LNCAP (cell line): Measurements from ENCODE around the gene CCDC148.

Experiments used
- TF ChIP-seq, protein P1 (sequence below): fragments of 450-650 bp; IDR thresholded peaks from 2 replicates; pipeline ENCODE4 v1.5.1; 2017; ENCODE audit warnings: mild to moderate bottlenecking

CCDC148 gene

GRCh38 chr2:158498749-158499136 lies 42.2 kb upstream of the CCDC148 start:
- TF ChIP-seq, protein P1, sequence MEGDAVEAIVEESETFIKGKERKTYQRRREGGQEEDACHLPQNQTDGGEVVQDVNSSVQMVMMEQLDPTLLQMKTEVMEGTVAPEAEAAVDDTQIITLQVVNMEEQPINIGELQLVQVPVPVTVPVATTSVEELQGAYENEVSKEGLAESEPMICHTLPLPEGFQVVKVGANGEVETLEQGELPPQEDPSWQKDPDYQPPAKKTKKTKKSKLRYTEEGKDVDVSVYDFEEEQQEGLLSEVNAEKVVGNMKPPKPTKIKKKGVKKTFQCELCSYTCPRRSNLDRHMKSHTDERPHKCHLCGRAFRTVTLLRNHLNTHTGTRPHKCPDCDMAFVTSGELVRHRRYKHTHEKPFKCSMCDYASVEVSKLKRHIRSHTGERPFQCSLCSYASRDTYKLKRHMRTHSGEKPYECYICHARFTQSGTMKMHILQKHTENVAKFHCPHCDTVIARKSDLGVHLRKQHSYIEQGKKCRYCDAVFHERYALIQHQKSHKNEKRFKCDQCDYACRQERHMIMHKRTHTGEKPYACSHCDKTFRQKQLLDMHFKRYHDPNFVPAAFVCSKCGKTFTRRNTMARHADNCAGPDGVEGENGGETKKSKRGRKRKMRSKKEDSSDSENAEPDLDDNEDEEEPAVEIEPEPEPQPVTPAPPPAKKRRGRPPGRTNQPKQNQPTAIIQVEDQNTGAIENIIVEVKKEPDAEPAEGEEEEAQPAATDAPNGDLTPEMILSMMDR: no peak

- TF ChIP-seq, protein P1: no peak
Observed at GRCh38 chr2:158498043-158498748, 41.6 kb upstream of the CCDC148 start.

GRCh38 chr2:158497486-158497885 lies 40.9 kb upstream of the CCDC148 start:
- TF ChIP-seq, protein P1: no peak

DNA sequence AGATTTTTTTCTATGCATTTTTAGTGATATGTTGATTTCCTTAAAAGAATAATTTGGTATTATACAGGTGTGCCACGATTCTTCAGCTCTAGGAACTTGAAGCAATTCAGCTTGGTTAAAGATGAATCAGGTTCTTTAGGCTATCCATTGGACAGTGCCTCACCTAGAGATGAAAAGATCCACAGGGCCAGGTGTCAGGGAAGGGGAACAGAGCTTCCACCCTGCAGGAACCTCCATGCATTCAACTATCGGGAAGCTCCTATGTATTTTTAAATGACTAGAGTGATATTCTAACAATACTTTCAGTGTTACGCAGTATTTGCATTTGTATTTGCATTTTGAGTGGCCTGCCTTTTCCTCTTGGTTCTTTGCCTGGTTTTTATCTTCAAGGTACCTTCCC lies 40.4 kb upstream of the CCDC148 start:
- TF ChIP-seq, protein P1: no peak

DNA sequence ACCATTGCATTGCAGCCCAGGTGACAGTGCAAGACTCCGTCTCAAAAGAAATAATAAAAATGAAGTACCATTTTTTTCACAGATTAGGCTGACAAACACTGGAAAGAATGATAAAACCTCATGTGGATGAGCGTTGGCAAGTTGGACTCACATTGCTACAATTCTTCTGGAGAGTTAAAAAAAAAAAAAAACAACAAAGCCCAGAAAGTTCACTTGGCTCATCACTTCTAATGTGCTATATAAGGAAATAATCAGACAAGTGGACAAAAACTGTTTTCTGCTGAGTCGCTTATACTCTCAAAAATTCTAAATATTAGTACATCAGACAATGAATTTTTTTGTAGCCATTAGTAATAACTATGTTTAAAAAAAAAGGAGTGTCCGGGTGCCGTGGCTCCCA lies 38.6 kb upstream of the CCDC148 start:
- TF ChIP-seq, protein P1: no peak

DNA sequence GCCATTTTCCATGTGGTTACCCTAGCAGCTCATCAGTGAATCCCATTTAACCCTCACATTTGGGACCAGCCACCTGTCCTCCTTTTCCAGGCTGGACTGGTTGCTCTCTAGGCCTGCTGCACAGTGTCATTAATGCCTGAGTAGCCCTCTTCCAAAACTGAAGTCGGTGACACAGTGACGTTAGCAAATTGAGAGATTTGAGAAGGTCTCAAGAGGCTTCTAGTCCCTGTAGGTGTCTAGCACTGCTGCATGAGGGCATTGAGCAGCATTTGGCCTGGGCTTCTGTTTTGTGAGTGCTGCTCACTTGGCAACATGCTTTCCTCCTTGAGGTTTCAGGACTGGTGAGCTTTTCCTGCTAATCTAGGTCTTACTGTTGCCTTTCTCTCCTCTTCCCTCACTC lies 36.9 kb upstream of the CCDC148 start:
- TF ChIP-seq, protein P1: no peak

- TF ChIP-seq, protein P1: no peak
Observed at GRCh38 chr2:158491072-158491471, 34.5 kb upstream of the CCDC148 start.
